IPS-20b (cell line): ENCODE measurements around the gene CLMN.

Experiments used
- H3K27ac ChIP-seq: one replicate; pipeline ENCODE4 v1.5.1; 2013; ENCODE audit warnings: low read length
- H3K27me3 ChIP-seq: 2 replicates; pipeline ENCODE4 v1.6.1; 2013; ENCODE audit warnings: mild to moderate bottlenecking, low read length, inconsistent platforms; ENCODE audit not compliant: insufficient read depth
- H3K36me3 ChIP-seq: 2 replicates; pipeline ENCODE4 v1.6.1; 2013; ENCODE audit warnings: low read depth, mild to moderate bottlenecking, inconsistent platforms, low read length, moderate library complexity; ENCODE audit not compliant: insufficient read depth
- H3K4me1 ChIP-seq: 2 replicates; pipeline ENCODE4 v1.6.1; 2013; ENCODE audit warnings: mild to moderate bottlenecking, control low read depth, inconsistent platforms, low read length, moderate library complexity; ENCODE audit not compliant: insufficient read depth
- H3K4me3 ChIP-seq: 2 replicates; pipeline ENCODE4 v1.5.1; 2013; ENCODE audit warnings: mild to moderate bottlenecking, low read length, inconsistent platforms
- H3K9ac ChIP-seq: 2 replicates; pipeline ENCODE4 v1.6.1; 2013; ENCODE audit warnings: low read depth, mild to moderate bottlenecking, inconsistent platforms, low read length, moderate library complexity
- H3K9me3 ChIP-seq: 2 replicates; pipeline ENCODE4 v1.6.1; 2013; ENCODE audit warnings: mild to moderate bottlenecking, low read depth, low read length, inconsistent platforms; ENCODE audit not compliant: insufficient read depth

Gene CLMN

DNA sequence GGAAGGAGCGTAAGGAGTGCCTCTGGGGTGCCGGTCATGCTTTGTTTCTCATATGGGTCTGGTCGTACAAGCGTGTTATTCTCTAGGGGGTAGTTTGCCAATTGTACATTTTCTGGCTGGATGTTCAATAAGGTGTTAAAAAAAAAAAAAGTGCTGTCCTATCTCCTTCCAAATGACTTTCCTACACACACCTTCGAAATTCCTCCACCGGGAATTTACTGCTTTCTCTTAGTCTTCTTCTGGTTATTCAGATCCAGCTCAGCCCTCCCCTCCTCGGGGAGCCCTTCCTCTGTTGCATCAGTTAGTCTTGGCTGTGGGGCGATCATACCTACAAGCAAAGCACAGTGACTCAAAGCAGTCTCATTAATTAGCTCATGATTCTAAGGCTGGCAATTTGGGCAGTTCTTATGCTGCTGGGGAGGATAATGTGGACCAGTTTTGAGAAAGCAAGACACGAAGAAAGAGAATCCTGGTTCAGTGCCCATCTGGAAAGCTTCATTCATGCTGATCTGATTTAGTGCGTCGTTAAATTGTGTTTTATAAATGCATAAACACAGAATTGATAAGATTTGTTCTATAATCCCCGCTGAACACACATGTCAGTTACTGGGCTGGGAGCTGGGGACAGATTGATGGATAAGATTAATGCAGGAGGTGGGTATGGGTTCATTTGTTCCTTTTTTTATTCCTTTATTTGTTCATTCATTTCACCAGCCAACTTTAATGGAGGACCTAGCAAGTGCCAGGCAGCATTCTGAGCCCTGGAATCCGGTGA lies 9.2 kb upstream of the CLMN start:
- Histone ChIP-seq H3K4me1 (no peaks in the 10 kb centered on the region), H3K36me3 (no peaks in the 10 kb centered on the region), H3K27ac (no peak overlapping the region), H3K9me3 (0 out of 2 replicates have a peak, but pooled peaks cover 3% of the 10 kb centered on the region), H3K27me3 (no peaks in the 10 kb centered on the region), H3K9ac (no peak overlapping the region), H3K4me3 (no peak overlapping the region)

- no peak overlapping the region for H3K9ac ChIP-seq
Measured at GRCh38 chr14:95327558-95328374, 8.1 kb upstream of the CLMN start.

GRCh38 chr14:95326987-95327386 lies 7.3 kb upstream of the CLMN start:
- H3K9me3 ChIP-seq = 0 out of 2 replicates have a peak, but pooled peaks cover 3% of the 10 kb centered on the region
- peaks cover 2% of the 10 kb centered on the region; the same call in 1 of the 2 replicates for H3K27me3 ChIP-seq
- no peaks in the 10 kb centered on the region for H3K36me3 ChIP-seq
- H3K4me1 ChIP-seq = no peaks in the 10 kb centered on the region
- no peak overlapping the region for H3K27ac ChIP-seq
- no peak overlapping the region for H3K4me3 ChIP-seq
- H3K9ac ChIP-seq = no peak overlapping the region

More at GRCh38 chr14:95327558-95328374, 8.1 kb upstream of the CLMN start:
- no peak overlapping the region for H3K4me3 ChIP-seq
- H3K4me1 ChIP-seq = no peaks in the 10 kb centered on the region
- no peaks in the 10 kb centered on the region for H3K27me3 ChIP-seq
- H3K9me3 ChIP-seq = 0 out of 2 replicates have a peak, but pooled peaks cover 3% of the 10 kb centered on the region
- H3K27ac ChIP-seq = no peak overlapping the region
- H3K36me3 ChIP-seq = no peaks in the 10 kb centered on the region

DNA sequence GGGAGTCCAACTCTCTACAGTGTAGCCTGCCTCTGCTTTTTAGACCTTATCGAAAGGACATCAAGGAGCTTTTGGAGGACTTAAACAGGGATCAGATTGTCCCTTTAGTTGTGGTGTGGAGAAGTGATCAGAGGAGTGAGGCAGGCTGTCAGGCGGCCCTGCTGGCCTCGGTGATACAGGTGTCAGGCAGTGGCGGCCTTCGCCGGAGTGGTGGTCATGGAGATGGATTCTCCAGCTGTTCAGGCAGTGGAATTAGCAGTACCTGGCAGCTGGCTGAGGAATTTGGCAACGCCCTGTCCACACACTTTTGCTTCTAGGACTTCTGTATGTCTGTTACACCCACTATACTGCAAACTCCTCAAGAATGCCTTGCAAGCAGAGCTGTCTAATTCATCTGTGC lies 4.2 kb upstream of the CLMN start:
- Histone ChIP-seq H3K4me3 (no peak overlapping the region), H3K9ac (no peak overlapping the region), H3K27me3 (peaks cover 25% of the 10 kb centered on the region), H3K9me3 (0 out of 2 replicates have a peak, but pooled peaks cover 3% of the 10 kb centered on the region), H3K36me3 (no peaks in the 10 kb centered on the region), H3K4me1 (no peaks in the 10 kb centered on the region; the same call in 1 of the 2 replicates), H3K27ac (no peak overlapping the region)

- H3K27me3 ChIP-seq = peaks cover 31% of the 10 kb centered on the region
- H3K27ac ChIP-seq = no peak overlapping the region
- H3K9me3 ChIP-seq = 0 out of 2 replicates have a peak, but pooled peaks cover 3% of the 10 kb centered on the region
- H3K4me3 ChIP-seq = no peak overlapping the region
- H3K36me3 ChIP-seq = no peaks in the 10 kb centered on the region
- no peak overlapping the region for H3K9ac ChIP-seq
- H3K4me1 ChIP-seq = no peaks in the 10 kb centered on the region; the same call in 1 of the 2 replicates
Measured at GRCh38 chr14:95323361-95323760, 3.7 kb upstream of the CLMN start.

- H3K4me1 ChIP-seq = no peaks in the 10 kb centered on the region; the same call in 1 of the 2 replicates
- H3K9me3 ChIP-seq = 0 out of 2 replicates have a peak, but pooled peaks cover 3% of the 10 kb centered on the region
- no peaks in the 10 kb centered on the region for H3K36me3 ChIP-seq
- no peak overlapping the region for H3K4me3 ChIP-seq
- H3K27ac ChIP-seq = no peak overlapping the region
- peaks cover 38% of the 10 kb centered on the region for H3K27me3 ChIP-seq
- H3K9ac ChIP-seq = no peak overlapping the region
Measured at GRCh38 chr14:95322651-95323050, 2.9 kb upstream of the CLMN start.

DNA sequence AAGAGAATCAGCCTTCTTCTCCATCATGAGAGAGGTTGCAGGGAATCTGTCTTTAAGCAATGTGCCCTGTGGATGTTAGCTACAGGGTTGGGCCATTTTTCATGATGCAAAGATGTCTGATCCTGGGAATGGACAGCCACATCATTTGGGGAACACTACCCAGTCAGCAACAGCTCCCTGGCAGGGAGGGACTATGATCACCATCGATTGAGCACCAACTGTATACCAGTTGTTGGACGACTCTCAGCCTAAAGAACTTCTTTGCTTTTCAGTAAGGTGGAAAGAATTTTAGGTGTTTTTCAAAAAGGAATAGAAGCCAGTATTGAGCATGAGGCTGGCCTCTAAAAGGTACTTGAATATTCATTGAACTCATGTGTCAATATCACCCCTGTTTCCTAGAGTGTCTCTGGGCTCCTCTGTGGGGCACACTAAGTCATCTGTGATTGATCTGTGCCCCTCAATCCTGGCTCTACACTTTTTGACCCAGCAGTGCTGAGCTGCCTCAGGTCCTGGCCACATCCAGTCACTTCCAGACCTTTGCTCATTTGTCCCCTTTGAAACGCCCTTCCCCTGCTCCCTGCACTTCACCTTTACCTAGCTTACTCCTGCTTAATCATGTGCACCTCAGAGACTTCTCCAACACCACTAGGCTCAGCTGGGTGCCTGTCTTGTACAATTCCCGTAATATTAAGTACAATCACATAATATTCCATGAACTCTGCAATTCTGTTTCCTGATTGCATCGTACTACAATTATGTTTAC lies 2.2 kb upstream of the CLMN start:
- Histone ChIP-seq H3K9ac (no peak overlapping the region), H3K4me3 (no peak overlapping the region), H3K36me3 (no peaks in the 10 kb centered on the region), H3K27me3 (peaks cover 44% of the 10 kb centered on the region), H3K9me3 (0 out of 2 replicates have a peak, but pooled peaks cover 3% of the 10 kb centered on the region), H3K27ac (no peak overlapping the region), H3K4me1 (no peaks in the 10 kb centered on the region; the same call in 1 of the 2 replicates)

DNA sequence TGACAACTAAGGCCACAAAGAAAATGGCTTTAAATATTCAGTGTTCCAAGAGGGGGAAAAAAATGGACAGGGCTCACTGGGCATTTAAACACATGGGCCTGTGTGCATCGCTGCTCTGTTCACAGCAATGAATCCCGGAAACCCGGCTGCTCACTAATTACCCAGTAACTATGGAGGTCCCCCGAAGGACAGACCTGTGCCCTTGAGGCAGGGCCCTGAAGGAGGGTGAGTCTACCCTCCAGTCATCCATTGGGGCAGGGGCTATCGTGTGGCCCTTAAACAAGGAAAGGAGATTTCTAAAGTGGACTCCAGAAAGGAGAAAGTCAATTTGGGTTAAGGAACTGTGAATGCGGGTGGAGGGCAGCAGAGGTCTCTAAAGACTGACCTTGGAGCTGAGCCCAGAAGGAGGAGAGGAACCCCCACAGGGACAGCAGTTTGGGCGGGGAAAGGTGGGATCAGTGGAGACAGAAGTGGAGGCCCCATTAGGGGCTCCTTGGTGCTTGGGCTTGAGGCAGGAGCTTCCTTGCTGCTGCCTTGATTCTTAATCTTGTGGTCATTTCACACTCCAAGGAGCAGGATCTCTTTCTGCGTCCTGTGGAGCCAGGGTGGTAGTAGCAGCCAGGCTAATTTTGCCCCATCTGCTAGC lies 1.4 kb upstream of the CLMN start:
- H3K36me3 ChIP-seq = no peaks in the 10 kb centered on the region
- no peak overlapping the region for H3K4me3 ChIP-seq
- peaks cover 45% of the 10 kb centered on the region for H3K27me3 ChIP-seq
- H3K9me3 ChIP-seq = no peaks in the 10 kb centered on the region
- H3K27ac ChIP-seq = no peak overlapping the region
- no peak overlapping the region for H3K9ac ChIP-seq
- no peaks in the 10 kb centered on the region; the same call in 1 of the 2 replicates for H3K4me1 ChIP-seq

GRCh38 chr14:95320078-95320895 lies 579 bp upstream of the CLMN start:
- Histone ChIP-seq H3K4me1 (no peaks in the 10 kb centered on the region; the same call in 1 of the 2 replicates), H3K27me3 (peaks cover 45% of the 10 kb centered on the region), H3K9me3 (no peaks in the 10 kb centered on the region), H3K4me3 (peak overlapping the region; percentile 64; the same call in 1 of the 2 replicates), H3K9ac (peak overlapping the region; percentile 53; the same call in 1 of the 2 replicates), H3K27ac (no peak overlapping the region), H3K36me3 (no peaks in the 10 kb centered on the region)
